ENCODE measurements around the gene NYAP2.

Gene NYAP2

DNA sequence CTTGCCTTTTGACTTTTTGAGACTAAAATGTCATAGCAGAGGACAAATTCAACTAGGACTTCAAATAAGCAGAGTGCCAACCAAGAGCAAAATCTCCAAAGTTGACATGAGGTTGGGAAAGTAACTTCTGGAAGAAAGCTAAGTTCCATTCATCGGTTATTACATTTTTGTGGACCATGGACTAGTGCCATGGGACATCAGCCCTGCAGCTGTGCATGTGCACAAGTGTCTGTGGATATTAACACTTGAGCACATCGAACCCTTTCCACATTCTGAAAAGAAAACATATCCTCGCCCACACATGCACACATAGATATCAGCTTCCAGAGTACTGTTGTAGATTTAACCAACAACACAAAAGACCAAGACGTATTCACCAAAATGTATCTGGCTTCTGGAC is 262.6 kb downstream of the NYAP2 start:
- H3K4me3 Mint-ChIP-seq = no peak overlapping the region
- peaks cover 3% of the 10 kb centered on the region for H3K27me3 Mint-ChIP-seq (ENCODE audit: low read depth)
- H3K4me1 Mint-ChIP-seq (ENCODE audit: low read depth) = no peaks in the 10 kb centered on the region
- no peak overlapping the region for H3K27ac Mint-ChIP-seq
- H3K36me3 Mint-ChIP-seq (ENCODE audit: low read depth) = no peaks in the 10 kb centered on the region
- no peak for DNase-seq (ENCODE audit: low spot score)
- H3K9me3 Mint-ChIP-seq = no peaks in the 10 kb centered on the region

DNA sequence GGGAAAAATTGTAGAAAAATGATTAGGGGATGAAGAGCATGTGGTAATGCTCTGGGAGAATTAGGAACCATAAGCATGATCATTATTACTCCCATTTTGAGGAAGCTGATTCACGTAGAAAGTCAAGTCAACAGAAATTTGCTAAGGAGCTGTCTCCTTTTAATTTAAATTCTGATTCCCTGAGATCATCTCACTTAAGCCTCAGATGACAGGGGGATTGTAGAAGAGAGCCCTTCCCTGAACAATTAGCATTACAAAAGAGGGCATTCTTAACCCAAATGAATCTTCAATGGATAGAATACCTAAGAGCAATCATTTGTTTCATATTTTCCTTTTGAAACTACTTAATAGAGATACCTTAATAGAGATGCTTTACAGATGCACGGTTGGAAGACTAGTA is 267.9 kb downstream of the NYAP2 start:
- Mint-ChIP-seq H3K27me3 (ENCODE audit: low read depth) (peaks cover 3% of the 10 kb centered on the region), H3K36me3 (ENCODE audit: low read depth) (no peaks in the 10 kb centered on the region), H3K27ac (no peak overlapping the region), H3K4me1 (ENCODE audit: low read depth) (no peaks in the 10 kb centered on the region), H3K4me3 (no peak overlapping the region), H3K9me3 (no peaks in the 10 kb centered on the region)
- DNase-seq (ENCODE audit: low spot score) = no peak

DNA sequence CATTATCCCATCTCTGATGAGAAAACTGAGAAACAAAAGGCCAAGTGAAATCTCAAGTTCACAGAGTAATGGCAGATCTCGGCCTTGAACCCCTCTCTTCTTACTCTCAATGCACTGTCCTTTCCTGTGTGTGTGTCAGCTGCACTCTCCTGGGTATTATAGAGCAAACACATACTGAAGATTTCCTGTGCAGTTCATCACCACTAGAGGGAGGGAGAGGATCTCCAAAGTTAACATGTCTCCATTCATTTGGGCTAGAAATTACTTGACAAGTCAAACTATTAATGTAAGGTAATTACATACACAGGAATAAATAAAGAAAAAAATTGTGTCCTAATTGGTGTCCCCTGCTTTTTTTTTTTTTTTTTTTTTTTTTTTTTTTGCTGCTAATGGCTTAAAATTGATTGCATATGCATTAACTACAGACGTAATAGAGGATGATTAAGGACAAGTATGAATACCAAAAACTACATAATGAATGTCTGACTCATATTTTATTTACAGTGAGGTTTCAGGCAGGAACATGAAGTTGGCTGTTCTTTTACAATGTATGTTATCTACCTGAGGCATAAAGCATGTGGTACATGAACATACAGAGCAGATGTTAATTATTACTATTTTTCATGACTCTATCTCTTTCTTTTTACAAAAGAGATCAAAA is 269.2 kb downstream of the NYAP2 start:
- no peak overlapping the region for H3K4me3 Mint-ChIP-seq
- no peak overlapping the region for H3K27ac Mint-ChIP-seq
- no peaks in the 10 kb centered on the region for H3K4me1 Mint-ChIP-seq (ENCODE audit: low read depth)
- no peak for DNase-seq (ENCODE audit: low spot score)
- peaks cover 3% of the 10 kb centered on the region for H3K27me3 Mint-ChIP-seq (ENCODE audit: low read depth)
- no peaks in the 10 kb centered on the region for H3K9me3 Mint-ChIP-seq
- no peaks in the 10 kb centered on the region for H3K36me3 Mint-ChIP-seq (ENCODE audit: low read depth)

DNA sequence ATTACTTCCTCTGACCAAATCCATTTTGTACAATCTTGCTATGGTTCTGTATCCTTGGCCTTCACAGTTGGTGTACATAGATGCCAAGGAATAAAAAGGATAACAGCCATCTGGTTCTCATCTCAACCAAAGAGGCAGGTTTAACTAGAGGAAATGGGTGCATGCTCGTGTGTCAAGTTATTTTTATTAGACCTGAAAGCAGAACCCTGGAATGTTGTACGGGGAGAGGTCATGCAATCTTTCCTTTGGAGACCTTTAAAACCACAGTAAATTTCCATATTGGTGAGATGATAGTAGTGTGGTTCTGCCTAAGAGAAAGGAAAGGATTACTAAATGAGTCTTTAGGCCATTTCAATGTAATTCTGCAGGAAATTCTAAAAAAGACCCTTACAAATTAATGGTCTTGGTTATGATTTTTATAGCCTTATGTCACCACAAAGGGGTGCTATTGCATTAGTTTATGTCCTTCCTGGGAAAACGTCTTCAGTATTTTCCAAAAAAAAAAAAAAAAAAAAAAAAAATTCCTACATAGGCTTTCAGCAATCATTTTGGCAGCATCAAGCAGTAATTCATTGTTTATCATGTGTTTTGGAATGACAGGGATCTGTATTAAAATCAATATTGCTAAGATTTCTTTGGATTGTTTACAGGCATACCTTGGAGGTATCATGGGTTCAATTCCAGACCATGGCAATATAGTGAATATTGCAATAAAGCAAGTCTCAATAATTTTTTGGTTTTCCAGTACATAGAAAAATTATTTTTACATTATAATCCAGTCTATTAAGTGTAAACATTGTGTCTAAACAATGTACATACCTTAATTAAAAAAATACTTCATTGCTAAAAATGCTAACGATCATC is 270.8 kb downstream of the NYAP2 start:
- H3K4me3 Mint-ChIP-seq = no peak overlapping the region
- H3K9me3 Mint-ChIP-seq = no peaks in the 10 kb centered on the region
- H3K27me3 Mint-ChIP-seq (ENCODE audit: low read depth) = no peaks in the 10 kb centered on the region
- DNase-seq (ENCODE audit: low spot score) = no peak
- no peaks in the 10 kb centered on the region for H3K36me3 Mint-ChIP-seq (ENCODE audit: low read depth)
- no peak overlapping the region for H3K27ac Mint-ChIP-seq
- no peaks in the 10 kb centered on the region for H3K4me1 Mint-ChIP-seq (ENCODE audit: low read depth)

DNA sequence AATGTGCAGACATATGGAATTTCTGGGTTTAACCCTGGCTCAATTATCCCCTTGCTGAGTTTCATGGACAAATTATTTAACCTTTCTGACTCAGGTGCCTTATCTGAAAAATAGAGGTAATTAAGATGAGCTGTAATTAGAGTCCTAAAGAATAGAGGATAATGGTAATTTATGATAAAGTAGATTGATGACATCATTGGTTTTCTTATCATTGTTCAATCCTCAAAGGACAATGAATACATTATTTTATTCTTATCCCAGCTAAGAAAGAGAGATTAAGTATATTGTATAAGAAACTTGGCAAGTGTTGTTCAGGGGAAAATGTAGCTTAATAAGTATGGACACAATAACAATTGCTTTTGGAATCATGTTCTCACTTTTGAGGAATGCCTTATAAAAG is 279.3 kb downstream of the NYAP2 start:
- no peak for DNase-seq (ENCODE audit: low spot score)
- H3K36me3 Mint-ChIP-seq (ENCODE audit: low read depth) = no peaks in the 10 kb centered on the region
- no peaks in the 10 kb centered on the region for H3K4me1 Mint-ChIP-seq (ENCODE audit: low read depth)
- H3K27me3 Mint-ChIP-seq (ENCODE audit: low read depth) = no peaks in the 10 kb centered on the region
- no peak overlapping the region for H3K4me3 Mint-ChIP-seq
- H3K9me3 Mint-ChIP-seq = no peaks in the 10 kb centered on the region
- H3K27ac Mint-ChIP-seq = no peak overlapping the region

DNA sequence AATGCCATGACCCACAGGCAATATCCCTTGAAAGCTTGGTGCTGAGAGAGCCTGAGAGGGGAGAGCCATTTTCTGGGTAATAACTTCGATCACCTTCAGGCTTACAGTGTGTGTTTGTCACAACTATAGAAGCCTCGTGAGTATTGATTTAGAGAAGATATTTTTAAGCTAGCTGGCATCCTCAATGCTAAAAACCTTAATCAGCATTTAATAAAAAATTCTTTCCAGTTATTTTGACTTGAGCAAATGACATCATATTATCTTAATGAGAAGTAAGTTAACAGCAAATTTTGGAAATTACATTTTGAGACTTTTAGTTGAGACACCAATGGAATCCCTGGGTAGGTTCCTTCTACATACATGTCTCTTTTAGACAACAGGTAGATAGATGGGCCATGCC is 283.7 kb downstream of the NYAP2 start:
- no peaks in the 10 kb centered on the region for H3K27me3 Mint-ChIP-seq (ENCODE audit: low read depth)
- no peaks in the 10 kb centered on the region for H3K4me1 Mint-ChIP-seq (ENCODE audit: low read depth)
- H3K4me3 Mint-ChIP-seq = no peak overlapping the region
- H3K27ac Mint-ChIP-seq = no peak overlapping the region
- H3K36me3 Mint-ChIP-seq (ENCODE audit: low read depth) = no peaks in the 10 kb centered on the region
- no peak for DNase-seq (ENCODE audit: low spot score)
- no peaks in the 10 kb centered on the region for H3K9me3 Mint-ChIP-seq

DNA sequence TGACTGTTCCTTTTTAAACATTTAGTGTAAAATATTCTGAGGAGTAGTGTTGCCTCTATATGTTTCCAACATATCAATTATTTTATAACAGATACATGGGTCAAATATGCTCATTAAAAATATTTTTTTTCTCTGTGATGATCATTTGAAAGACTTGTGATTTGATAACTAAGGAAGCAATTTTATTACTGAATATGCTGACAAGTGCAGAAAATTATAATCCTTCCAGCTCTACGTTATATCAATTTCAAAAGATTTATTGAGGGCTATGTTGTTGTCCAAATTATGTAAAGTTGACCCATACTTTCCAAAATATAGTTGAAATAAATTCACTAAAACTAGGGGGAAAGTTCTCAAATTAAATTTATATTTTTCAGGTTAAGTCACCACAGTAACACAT is 290.6 kb downstream of the NYAP2 start:
- H3K27me3 Mint-ChIP-seq (ENCODE audit: low read depth) = no peaks in the 10 kb centered on the region
- no peak for DNase-seq (ENCODE audit: low spot score)
- no peak overlapping the region for H3K27ac Mint-ChIP-seq
- H3K4me3 Mint-ChIP-seq = no peak overlapping the region
- H3K4me1 Mint-ChIP-seq (ENCODE audit: low read depth) = no peaks in the 10 kb centered on the region
- H3K36me3 Mint-ChIP-seq (ENCODE audit: low read depth) = no peaks in the 10 kb centered on the region
- H3K9me3 Mint-ChIP-seq = no peaks in the 10 kb centered on the region

DNA sequence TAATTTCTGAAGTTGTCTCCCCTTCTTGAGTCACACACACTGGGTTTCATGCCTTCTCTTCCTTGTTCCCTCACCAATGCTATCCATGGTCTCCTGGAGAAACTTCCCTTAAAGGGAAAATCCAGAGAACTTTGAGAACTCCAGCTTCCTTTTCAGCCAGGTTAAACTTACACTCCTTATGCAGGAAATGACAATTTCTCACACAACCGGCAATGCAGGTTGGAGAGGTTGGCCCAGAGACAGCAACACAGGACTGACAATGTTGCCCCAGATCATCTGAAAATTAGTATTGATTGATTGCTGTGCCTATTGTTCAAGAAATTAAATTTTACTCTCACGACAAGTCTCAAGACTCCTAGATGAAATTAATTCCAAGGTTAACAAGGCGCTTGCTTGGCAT is 292.2 kb downstream of the NYAP2 start:
- Mint-ChIP-seq H3K9me3 (no peaks in the 10 kb centered on the region), H3K27me3 (ENCODE audit: low read depth) (no peaks in the 10 kb centered on the region), H3K4me1 (ENCODE audit: low read depth) (no peaks in the 10 kb centered on the region), H3K4me3 (no peak overlapping the region), H3K27ac (no peak overlapping the region), H3K36me3 (ENCODE audit: low read depth) (no peaks in the 10 kb centered on the region)
- DNase-seq (ENCODE audit: low spot score) = no peak

DNA sequence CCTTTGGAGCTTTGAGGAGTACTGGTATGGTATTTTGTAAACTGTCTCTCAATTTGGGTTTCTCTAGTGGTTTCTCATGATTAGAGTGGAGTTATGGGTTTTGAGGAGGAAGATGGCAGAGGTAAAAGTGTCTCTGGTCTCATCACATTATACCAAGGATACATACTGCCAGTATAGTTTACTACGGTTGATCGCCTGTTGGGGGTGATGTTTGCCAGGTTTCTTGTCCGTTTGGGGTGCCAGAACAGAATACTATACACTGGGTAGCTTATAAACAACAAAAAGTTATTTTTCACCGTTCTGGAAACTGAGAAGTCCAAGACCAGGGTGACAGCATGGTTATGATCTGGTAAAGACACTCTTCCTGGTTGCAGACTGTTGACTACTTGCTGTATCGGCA is 293.7 kb downstream of the NYAP2 start:
- H3K4me3 Mint-ChIP-seq = no peak overlapping the region
- H3K27ac Mint-ChIP-seq = no peak overlapping the region
- no peaks in the 10 kb centered on the region for H3K36me3 Mint-ChIP-seq (ENCODE audit: low read depth)
- H3K9me3 Mint-ChIP-seq = no peaks in the 10 kb centered on the region
- no peaks in the 10 kb centered on the region for H3K4me1 Mint-ChIP-seq (ENCODE audit: low read depth)
- H3K27me3 Mint-ChIP-seq (ENCODE audit: low read depth) = no peaks in the 10 kb centered on the region
- no peak for DNase-seq (ENCODE audit: low spot score)

DNA sequence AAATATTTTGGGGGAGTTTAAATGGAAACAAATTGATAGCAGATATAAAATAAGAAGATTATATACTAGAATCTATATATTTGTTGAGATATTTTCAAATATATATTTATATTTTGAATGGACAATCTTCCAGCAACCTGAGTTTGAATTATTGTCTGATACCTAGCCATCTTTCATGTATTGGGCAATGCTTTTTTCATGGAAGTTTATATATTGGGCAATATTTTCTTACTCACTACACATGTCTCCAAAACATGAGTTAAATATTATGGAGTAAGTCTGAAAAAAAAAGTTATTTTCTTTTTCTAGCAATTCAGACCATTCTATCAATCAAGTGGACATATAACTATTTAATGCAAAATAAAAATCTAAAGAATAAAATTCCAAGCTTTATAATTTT is 295.2 kb downstream of the NYAP2 start:
- DNase-seq (ENCODE audit: low spot score) = no peak
- Mint-ChIP-seq H3K36me3 (ENCODE audit: low read depth) (no peaks in the 10 kb centered on the region), H3K27me3 (ENCODE audit: low read depth) (no peaks in the 10 kb centered on the region), H3K4me1 (ENCODE audit: low read depth) (no peaks in the 10 kb centered on the region), H3K9me3 (no peaks in the 10 kb centered on the region), H3K27ac (no peak overlapping the region), H3K4me3 (no peak overlapping the region)

DNA sequence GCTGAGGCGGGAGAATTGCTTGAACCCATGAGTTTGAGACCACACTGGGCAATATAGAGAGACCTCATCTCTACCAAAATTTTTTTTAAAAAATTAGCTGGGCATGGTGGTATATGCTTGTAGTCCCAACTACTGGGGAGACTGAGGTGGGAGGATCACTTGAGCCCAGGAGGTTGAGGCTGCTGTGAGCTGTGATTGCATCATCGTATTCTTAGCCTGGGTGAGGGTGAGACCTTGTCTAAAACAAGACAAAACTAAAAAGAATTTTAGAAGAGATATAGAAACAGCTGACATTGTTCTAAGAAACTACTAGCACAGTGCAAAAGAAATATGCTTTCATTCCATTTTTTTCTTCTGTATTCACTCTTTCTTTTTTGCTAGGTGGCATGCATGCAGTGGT is 298.4 kb downstream of the NYAP2 start:
- Mint-ChIP-seq H3K9me3 (no peaks in the 10 kb centered on the region), H3K27me3 (ENCODE audit: low read depth) (no peaks in the 10 kb centered on the region), H3K4me1 (ENCODE audit: low read depth) (no peaks in the 10 kb centered on the region), H3K4me3 (no peak overlapping the region), H3K27ac (no peak overlapping the region), H3K36me3 (ENCODE audit: low read depth) (no peaks in the 10 kb centered on the region)
- no peak for DNase-seq (ENCODE audit: low spot score)

Measured in T-helper 2 cell treated with Interferon-gamma antibody and Interleukin-4, amounts not matched to agents 5 μg/mL and 100 μg/mL, for 36 hours (primary cell).